Aorta (tissue), 5 donors: ENCODE measurements around the gene NR6A1. TPM values are rescaled to one million over a fixed set of nuclear protein-coding genes. Genes with fewer than 3 reads are reported as not detected.

Source experiments
- ATAC-seq: fragments of 200-7000 bp; cut with Tn5 transposase; one replicate; pipeline ENCODE4 v1.9.1; 2022; ENCODE audit warnings: moderate library complexity; ENCODE audit not compliant: low FRiP score
- DNase-seq, 2 donors: peaks; one replicate each; pipeline ENCODE4 v3.0.0-alpha.2; 2020
- H3K27ac ChIP-seq, 2 donors: one replicate each; pipeline ENCODE4 v1.5.1; 2013; ENCODE audit warnings: low read length in 2 of 2, mild to moderate bottlenecking in 2 of 2, moderate library complexity in 2 of 2, control low read depth in 1 of 2, inconsistent platforms in 1 of 2, low read depth in 1 of 2
- H3K27me3 ChIP-seq, 2 donors: one replicate each; pipeline ENCODE4 v1.6.1; 2013; ENCODE audit warnings: control low read depth in 1 of 2, low read length in 1 of 2, mild to moderate bottlenecking in 1 of 2, moderate library complexity in 1 of 2; ENCODE audit not compliant: insufficient read depth in 2 of 2, control insufficient read depth in 1 of 2
- H3K36me3 ChIP-seq, 2 donors: one replicate each; pipeline ENCODE4 v1.6.1; 2013; ENCODE audit warnings: control low read depth in 1 of 2, low read length in 1 of 2, mild to moderate bottlenecking in 1 of 2; ENCODE audit not compliant: insufficient read depth in 2 of 2, control insufficient read depth in 1 of 2
- H3K4me1 ChIP-seq, 2 donors: one replicate each; pipeline ENCODE4 v1.6.1; 2013; ENCODE audit warnings: low read length in 2 of 2, control low read depth in 1 of 2, mild to moderate bottlenecking in 1 of 2, moderate library complexity in 1 of 2; ENCODE audit not compliant: insufficient read depth in 2 of 2, control insufficient read depth in 1 of 2
- H3K4me3 ChIP-seq, 2 donors: one replicate each; pipeline ENCODE4 v1.5.1; 2013; ENCODE audit warnings: low read length in 2 of 2, control low read depth in 1 of 2, mild to moderate bottlenecking in 1 of 2
- H3K9me3 ChIP-seq: one replicate; pipeline ENCODE4 v1.6.1; 2013; ENCODE audit warnings: mild to moderate bottlenecking, low read length; ENCODE audit not compliant: control insufficient read depth
- WGBS, 2 donors: extraction: QIAGEN DNeasy Blood & Tissue Kit; methylation state at CpG; one replicate each; pipeline ENCODE4 v1.1.7; 2013; 5-methylcytosine and 5-hydroxymethylcytosine counted together
- intact Hi-C, 2 donors: fragments of 100-400 bp; cut with DNase I; formaldehyde crosslinking; loops; one replicate each; pipeline versions ENCODE4 v1.14.2 to v1.15.0; 2022
- polyA plus RNA-seq, 2 donors: library from polyadenylated mRNA; stranded (reverse); fragments of 200-250 nt; gene quantifications; one replicate each; pipeline ENCODE4 v1.2.3, GENCODE V29; 2013
- total RNA-seq, 2 donors: library from RNA; stranded (reverse); fragmentation: NEBNext Ultra II Directional; extraction: Animal tissue kit (Norgen Biotek cat#: 25700); gene quantifications; one replicate each; pipeline ENCODE4 v1.2.1, GENCODE V29; 2021
- donor health status: healthy with polysubstance abuse.
- donor health status: Bipolar disorder and iron deficiency.
- donor health status: DM: no; HTN: no; CAD: no.
- donor health status: DM: no; HTN: no; CAD: no.
- donor health status: DM: yes; HTN: yes; CAD: no.

Gene NR6A1
- total and polyA plus RNA-seq, 4 donors: 0.26 to 1.6 (median 0.46) TPM

DNA sequence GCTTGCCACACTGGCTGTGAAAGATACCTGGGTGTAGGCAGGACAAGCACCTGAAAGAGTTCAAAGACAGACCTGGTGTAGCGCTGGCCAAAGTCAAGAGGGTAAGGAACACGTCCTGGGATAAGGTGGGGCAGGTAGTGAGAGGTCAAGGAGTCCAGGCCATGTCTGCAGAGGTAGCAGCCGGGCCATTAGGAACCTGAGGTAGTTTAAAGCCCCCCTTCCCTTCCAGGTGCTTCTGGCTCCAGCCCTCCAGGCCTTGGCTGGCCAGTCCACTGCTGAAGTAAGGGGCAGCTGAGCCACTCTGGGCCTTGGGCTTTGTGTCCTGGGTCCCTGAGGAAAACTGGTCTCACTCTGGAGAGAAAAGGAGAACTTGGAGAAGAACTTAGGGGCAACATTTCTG lies 250.0 kb downstream of the NR6A1 start:
- intact Hi-C loops: no loop called here
- no peak for DNase-seq
- no peak for ATAC-seq
- no peaks in the 10 kb centered on the region for H3K9me3 ChIP-seq
- 93 to 98% methylated on average over 3 of the region's 3 CpGs for WGBS, 2 donors
- H3K27me3 ChIP-seq: no peaks in the 10 kb centered on the region
- no peaks in the 10 kb centered on the region for H3K4me1 ChIP-seq
- no peak overlapping the region for H3K27ac ChIP-seq
- H3K36me3 ChIP-seq: no peaks in the 10 kb centered on the region
- H3K4me3 ChIP-seq: no peak overlapping the region

- Histone ChIP-seq H3K4me3 (no peak overlapping the region), H3K36me3 (no peaks in the 10 kb centered on the region), H3K27ac (no peak overlapping the region), H3K4me1 (no peaks in the 10 kb centered on the region), H3K27me3 (no peaks in the 10 kb centered on the region), H3K9me3 (no peaks in the 10 kb centered on the region)
- DNase-seq (no peak), ATAC-seq (no peak)
- WGBS, 2 donors: 70 to 73% methylated on average over 7 of the region's 7 CpGs
- intact Hi-C loops: no loop called here
These were observed 250.9 kb downstream of the NR6A1 start for GRCh38 chr9:124520206-124520596.

DNA sequence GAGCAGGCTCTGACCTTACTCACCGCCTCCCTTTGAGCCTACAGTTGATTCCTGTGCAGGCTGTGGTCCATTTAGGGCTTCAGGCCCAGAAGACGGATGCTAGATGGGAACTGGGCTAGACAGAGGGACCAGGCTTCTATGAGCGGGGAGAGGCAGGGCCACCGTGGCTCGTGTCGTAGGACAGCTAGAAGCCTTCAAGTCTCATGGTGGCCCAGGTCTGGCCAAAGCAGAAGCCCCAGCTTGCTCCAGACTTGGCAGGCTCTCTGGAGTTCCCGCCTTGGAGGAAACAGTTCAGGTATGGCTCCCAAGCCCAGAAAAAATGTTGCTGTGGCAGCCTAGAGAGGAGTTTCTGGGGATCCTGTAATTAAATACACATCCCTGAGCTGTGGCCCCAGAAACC lies 253.0 kb downstream of the NR6A1 start:
- Histone ChIP-seq H3K27me3 (no peaks in the 10 kb centered on the region), H3K27ac (no peak overlapping the region), H3K36me3 (no peaks in the 10 kb centered on the region), H3K4me1 (no peaks in the 10 kb centered on the region), H3K4me3 (no peak overlapping the region), H3K9me3 (no peaks in the 10 kb centered on the region)
- DNase-seq: no peak
- 93 to 97% methylated on average over 7 of the region's 7 CpGs for WGBS, 2 donors
- intact Hi-C loops: no loop called here
- no peak for ATAC-seq

- intact Hi-C loops: no loop called here
- WGBS, 2 donors: 86 to 88% methylated on average over 5 of the region's 5 CpGs
- Histone ChIP-seq H3K9me3 (no peaks in the 10 kb centered on the region), H3K4me3 (no peak overlapping the region), H3K27me3 (no peaks in the 10 kb centered on the region), H3K36me3 (no peaks in the 10 kb centered on the region), H3K27ac (no peak overlapping the region), H3K4me1 (no peaks in the 10 kb centered on the region)
- no peak for DNase-seq
- ATAC-seq: no peak
These were observed 253.5 kb downstream of the NR6A1 start for GRCh38 chr9:124517600-124517999.

DNA sequence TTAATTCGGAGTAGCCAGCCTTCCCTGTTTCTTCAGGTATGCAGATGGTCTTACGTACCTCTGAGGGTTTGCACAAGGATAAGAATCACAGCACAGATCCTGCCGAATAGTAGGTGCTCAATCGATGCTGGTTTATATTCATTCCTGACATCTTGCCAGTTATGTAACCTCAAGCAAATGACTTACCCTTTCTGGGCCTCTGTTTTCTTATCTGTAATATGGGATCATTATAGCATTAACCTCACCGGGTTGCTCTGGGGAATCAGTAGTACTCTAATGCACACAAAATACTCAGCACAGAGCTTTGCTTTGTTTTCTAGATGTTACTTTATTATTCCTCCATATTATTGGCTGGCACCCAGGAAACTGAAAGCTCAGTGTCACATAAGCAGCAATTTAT lies 256.2 kb downstream of the NR6A1 start:
- H3K27me3 ChIP-seq: no peaks in the 10 kb centered on the region
- 79 to 82% methylated on average over 5 of the region's 5 CpGs for WGBS, 2 donors
- no peak for DNase-seq
- H3K9me3 ChIP-seq: no peaks in the 10 kb centered on the region
- H3K36me3 ChIP-seq: no peaks in the 10 kb centered on the region
- H3K4me1 ChIP-seq: no peaks in the 10 kb centered on the region
- ATAC-seq: no peak
- intact Hi-C loops: no loop called here
- no peak overlapping the region for H3K27ac ChIP-seq
- H3K4me3 ChIP-seq: no peak overlapping the region

DNA sequence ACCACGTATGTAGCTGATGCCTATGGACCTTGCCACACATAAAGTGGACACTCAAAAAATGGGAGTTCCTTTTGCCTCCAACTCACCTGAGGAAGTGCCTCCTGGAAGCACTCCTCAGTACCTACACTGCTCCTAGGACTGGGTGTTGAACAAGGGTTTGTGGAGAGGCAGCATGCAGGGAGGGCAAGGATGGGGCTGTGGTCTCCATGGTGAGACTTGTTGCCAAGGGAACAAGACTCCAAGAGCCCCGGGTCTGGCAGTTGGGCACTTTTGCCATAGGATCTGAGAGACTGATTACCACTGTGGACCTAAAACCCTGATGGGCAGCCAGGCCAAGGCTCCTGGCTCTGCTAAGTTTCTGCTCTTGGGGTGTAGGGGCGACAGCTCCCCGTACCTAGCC lies 257.0 kb downstream of the NR6A1 start:
- H3K27me3 ChIP-seq: no peaks in the 10 kb centered on the region
- WGBS, 2 donors: 78 to 83% methylated on average over 4 of the region's 4 CpGs
- no peak for DNase-seq
- H3K4me1 ChIP-seq: no peaks in the 10 kb centered on the region
- H3K36me3 ChIP-seq: no peaks in the 10 kb centered on the region
- no peaks in the 10 kb centered on the region for H3K9me3 ChIP-seq
- H3K27ac ChIP-seq: no peak overlapping the region
- intact Hi-C loops: no loop called here
- ATAC-seq: no peak
- H3K4me3 ChIP-seq: no peak overlapping the region

- H3K4me3 ChIP-seq: no peak overlapping the region
- 20 to 22% methylated on average over 4 to 5 of the region's 5 CpGs for WGBS, 2 donors
- H3K36me3 ChIP-seq: no peaks in the 10 kb centered on the region
- no peaks in the 10 kb centered on the region for H3K27me3 ChIP-seq
- H3K4me1 ChIP-seq: no peaks in the 10 kb centered on the region
- no peak for ATAC-seq
- peak in 1 of 2 donors; percentile 48 for DNase-seq
- intact Hi-C loops: no loop called here
- no peaks in the 10 kb centered on the region for H3K9me3 ChIP-seq
- H3K27ac ChIP-seq: no peak overlapping the region
These were observed 257.6 kb downstream of the NR6A1 start for GRCh38 chr9:124513376-124513994.

GRCh38 chr9:124512806-124513204 lies 258.3 kb downstream of the NR6A1 start:
- no peaks in the 10 kb centered on the region for H3K9me3 ChIP-seq
- DNase-seq: no peak
- intact Hi-C loops: no loop called here
- no peaks in the 10 kb centered on the region for H3K4me1 ChIP-seq
- H3K27me3 ChIP-seq: no peaks in the 10 kb centered on the region
- H3K27ac ChIP-seq: no peak overlapping the region
- H3K4me3 ChIP-seq: no peak overlapping the region
- H3K36me3 ChIP-seq: no peaks in the 10 kb centered on the region
- ATAC-seq: no peak
- 88 to 93% methylated on average over 8 to 9 of the region's 9 CpGs for WGBS, 2 donors

DNA sequence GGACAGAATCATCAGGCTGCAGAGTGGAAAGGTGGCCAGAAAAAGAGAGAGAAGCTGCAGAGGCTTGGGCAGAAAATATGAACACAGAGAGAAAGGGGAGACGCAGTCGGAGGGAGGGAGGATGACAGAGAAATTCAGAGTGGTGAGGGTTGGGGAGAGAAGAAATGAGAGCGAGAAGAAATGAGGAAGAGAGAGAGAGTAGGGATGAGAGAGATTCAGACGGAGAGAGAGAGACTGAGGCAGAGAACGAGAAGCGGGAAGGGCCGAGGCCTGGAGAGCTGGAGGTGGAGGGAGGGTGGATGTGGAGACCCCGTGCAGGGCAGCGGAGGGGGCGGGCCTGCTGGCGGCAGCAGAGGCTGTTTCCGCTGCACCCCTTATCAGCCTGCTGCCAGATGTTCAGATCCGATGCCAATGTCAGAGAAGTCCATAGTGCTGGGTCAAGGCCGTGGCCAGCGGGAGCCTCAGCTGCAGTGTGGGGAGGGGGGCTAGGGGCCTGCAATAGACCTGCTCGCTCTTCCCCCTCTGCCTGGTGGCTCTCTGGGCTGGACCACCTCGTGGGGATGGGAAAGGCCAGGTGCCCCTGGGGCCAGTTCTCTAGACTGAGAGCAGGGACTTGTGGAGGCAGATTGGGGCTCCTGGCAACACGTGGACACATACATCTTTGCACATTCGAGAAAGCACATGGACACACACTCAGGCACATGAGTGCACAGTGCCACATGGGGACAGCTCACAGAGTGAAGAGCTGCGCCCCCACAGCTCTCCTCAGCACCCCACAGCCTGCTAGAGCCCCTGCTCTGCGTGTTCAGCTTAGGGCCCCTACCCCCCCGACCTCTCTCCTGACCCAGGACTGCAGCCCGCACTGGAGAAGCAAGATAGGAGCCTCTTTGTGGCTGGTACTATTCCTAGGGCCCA lies 259.0 kb downstream of the NR6A1 start:
- no peak for DNase-seq

More for the DNA sequence above, 259.0 kb downstream of the NR6A1 start:
- Histone ChIP-seq H3K27me3 (no peaks in the 10 kb centered on the region), H3K9me3 (no peaks in the 10 kb centered on the region), H3K27ac (no peak overlapping the region), H3K4me3 (no peak overlapping the region), H3K4me1 (no peaks in the 10 kb centered on the region), H3K36me3 (no peaks in the 10 kb centered on the region)
- intact Hi-C loops: no loop called here
- ATAC-seq: no peak
- 68 to 70% methylated on average over 20 to 23 of the region's 23 CpGs for WGBS, 2 donors
